K562 (cell line): ENCODE data around the gene ATP6V0C. TPM values are rescaled to one million over a fixed set of nuclear protein-coding genes. Genes with fewer than 3 reads are reported as not detected.

Source experiments
- BHLHE40 ChIP-seq: IDR thresholded peaks from 2 replicates; pipeline ENCODE4 v1.6.1; 2011; ENCODE audit warnings: low read length, improper control_type of control experiment
- EP300 ChIP-seq: IDR thresholded peaks from 2 replicates; pipeline ENCODE4 v1.6.1; 2012; ENCODE audit warnings: low read length, improper control_type of control experiment
- ETS1 ChIP-seq: conservative IDR thresholded peaks from 2 replicates; pipeline ENCODE4 v1.6.1; 2011; ENCODE audit warnings: low read depth, mild to moderate bottlenecking, low read length; ENCODE audit not compliant: control insufficient read depth
- FOS ChIP-seq: IDR thresholded peaks from 3 replicates; pipeline ENCODE4 v1.6.1; 2011; ENCODE audit not compliant: insufficient read length; ENCODE audit errors: extremely low read depth
- MCM5 ChIP-seq: fragments of 450-650 bp; IDR thresholded peaks from 2 replicates; pipeline ENCODE4 v1.6.1; 2016; ENCODE audit warnings: low read depth
- MIER1 ChIP-seq: fragments of 450-650 bp; IDR thresholded peaks from 2 replicates; pipeline ENCODE4 v1.6.1; 2016; ENCODE audit warnings: antibody characterized with exemption, mild to moderate bottlenecking, low read depth
- NCOA6 ChIP-seq: fragments of 450-650 bp; IDR thresholded peaks from 2 replicates; pipeline ENCODE4 v1.6.1; 2017; ENCODE audit warnings: mild to moderate bottlenecking
- NONO ChIP-seq, 2 experiments: fragments of 200-400 bp in 1 of 2; fragments of 450-650 bp in 1 of 2; formaldehyde crosslinking in 1 of 2; IDR thresholded peaks; 2 replicates each; pipeline ENCODE4 v1.6.1; 2017; ENCODE audit warnings: low read depth in 2 of 2, mild to moderate bottlenecking in 2 of 2, moderate library complexity in 2 of 2, low read length in 1 of 2
- PHF20 ChIP-seq: fragments of 450-650 bp; IDR thresholded peaks from 2 replicates; pipeline ENCODE4 v1.6.1; 2018; ENCODE audit not compliant: partially characterized antibody
- POLR2G ChIP-seq: fragments of 200-400 bp; formaldehyde crosslinking; IDR thresholded peaks from 2 replicates; pipeline ENCODE4 v1.6.1; 2017; ENCODE audit warnings: low read depth, mild to moderate bottlenecking, antibody characterized with exemption, low read length, moderate library complexity
- RBM25 ChIP-seq: fragments of 200-400 bp; formaldehyde crosslinking; IDR thresholded peaks from 2 replicates; pipeline ENCODE4 v1.6.1; 2018; ENCODE audit warnings: low read length, low read depth, moderate library complexity; ENCODE audit not compliant: severe bottlenecking
- RCOR1 ChIP-seq, 2 experiments: IDR thresholded peaks; 2 replicates each; pipeline ENCODE4 v1.6.1; 2012; ENCODE audit warnings: low read depth in 2 of 2, low read length in 2 of 2, borderline replicate concordance in 1 of 2, improper control_type of control experiment in 1 of 2
- RFX5 ChIP-seq: IDR thresholded peaks from 2 replicates; pipeline ENCODE4 v1.6.1; 2011; ENCODE audit warnings: low read depth, mild to moderate bottlenecking, improper control_type of control experiment, low read length
- SMARCA5 ChIP-seq: fragments of 450-650 bp; IDR thresholded peaks from 2 replicates; pipeline ENCODE4 v1.6.1; 2016
- SOX6 ChIP-seq: fragments of 450-650 bp; IDR thresholded peaks from 2 replicates; pipeline ENCODE4 v1.6.1; 2014; ENCODE audit warnings: mild to moderate bottlenecking
- TOE1 ChIP-seq, 2 experiments: fragments of 450-650 bp in 1 of 2; sonication (generic) in 1 of 2; formaldehyde crosslinking in 1 of 2; IDR thresholded peaks; 2 replicates each; pipeline versions ENCODE4 v1.7.1 to v1.8.0; 2016 to 2022; ENCODE audit warnings: borderline replicate concordance in 2 of 2, mild to moderate bottlenecking in 2 of 2, antibody characterized with exemption in 1 of 2, inconsistent platforms in 1 of 2, low read depth in 1 of 2, missing genetic modification reagents in 1 of 2, moderate library complexity in 1 of 2
- U2AF1 ChIP-seq: fragments of 200-400 bp; formaldehyde crosslinking; optimal IDR thresholded peaks from 2 replicates; pipeline ENCODE3; 2017; ENCODE audit warnings: mild to moderate bottlenecking, low read depth, low read length, moderate library complexity
- ZBTB11 ChIP-seq, 3 experiments: fragments of 200-800 bp in 1 of 3; fragments of 250-450 bp in 1 of 3; fragments of 450-650 bp in 1 of 3; sonication (Bioruptor Pico) in 1 of 3; sonication (Bioruptor generic) in 1 of 3; formaldehyde crosslinking in 1 of 3; IDR thresholded peaks; 2 replicates each; pipeline versions ENCODE4 v1.6.1 to v1.8.0; 2016 to 2022; ENCODE audit warnings: mild to moderate bottlenecking in 2 of 3, missing genetic modification characterization in 2 of 3, missing compliant biosample characterization in 1 of 3, moderate library complexity in 1 of 3
- ZBTB7A ChIP-seq: IDR thresholded peaks from 2 replicates; pipeline ENCODE4 v1.6.1; 2011; ENCODE audit warnings: low read depth, mild to moderate bottlenecking, low read length, moderate library complexity, borderline replicate concordance; ENCODE audit not compliant: control insufficient read depth
- ZC3H11A ChIP-seq: IDR thresholded peaks from 2 replicates; pipeline ENCODE4 v1.6.1; 2012; ENCODE audit warnings: low read depth, low read length, improper control_type of control experiment
- ZNF175 ChIP-seq: fragments of 200-800 bp; sonication (Bioruptor generic); IDR thresholded peaks from 2 replicates; pipeline ENCODE4 v1.6.1; 2016; ENCODE audit warnings: low read depth, mild to moderate bottlenecking, missing genetic modification characterization, missing compliant biosample characterization
- ZNF311 ChIP-seq: fragments of 250-450 bp; sonication (Bioruptor Pico); IDR thresholded peaks from 2 replicates; pipeline ENCODE4 v1.4.0; 2020; ENCODE audit warnings: mild to moderate bottlenecking, moderate library complexity
- ZNF79 ChIP-seq: fragments of 250-450 bp; sonication (Bioruptor Pico); IDR thresholded peaks from 2 replicates; pipeline ENCODE4 v1.4.0; 2020; ENCODE audit warnings: low read depth, mild to moderate bottlenecking, moderate library complexity
- polyA plus RNA-seq, 8 experiments: library from polyadenylated mRNA; depleted of rRNA in 4 of 8; stranded (reverse) in 5 of 8; unstranded in 3 of 8; fragments of >200 nt; fragmentation: Nextera tagmentation in 2 of 8; fragmentation: Illumina TruSeq in 1 of 8; extraction: Ambion mirVana in 2 of 8; extraction: Trizol in 1 of 8; gene quantifications; 2 replicates each; pipeline versions ENCODE4 v1.2.1 to v1.2.3, GENCODE V29; 2011 to 2014; ENCODE audit warnings: inconsistent platforms in 1 of 8, missing spikeins in 1 of 8
- total RNA-seq, 7 experiments: library from RNA; depleted of rRNA in 6 of 7; stranded (reverse); fragments of >200 nt in 6 of 7; fragmentation: Illumina TruSeq in 2 of 7; extraction: Trizol in 2 of 7; gene quantifications; 2 replicates each; pipeline versions ENCODE4 v1.2.1 to v1.2.3, GENCODE V29; 2011 to 2021; ENCODE audit warnings: low replicate concordance in 1 of 7

ATP6V0C gene
- total and polyA plus RNA-seq, 9 of the 15 experiments (the other 6 are each of a cell fraction or from before 2014, with no cell fraction given), result 2.9 to 228 (median 22.7) TPM

GRCh38 chr16:2537451-2538379 lies 24.0 kb downstream of the ATP6V0C start, which contains the start of gene PDPK1 (continued):
- TF ChIP-seq RBM25 (peak; percentile 87), RCOR1 (IDR thresholded peaks at IDR 0.05; ENCODE audit: borderline replicate concordance in 1 of 2, low read depth in 2 of 2, low read length in 2 of 2) (0 out of 4 replicates have a peak, but pooled peaks of 1 of the 2 experiments have one; percentile 9), ZC3H11A (no peak), TOE1 (IDR thresholded peaks at IDR 0.05; ENCODE audit: borderline replicate concordance) (no peak), TOE1 (CRISPR knock-in tag; IDR thresholded peaks at IDR 0.05; ENCODE audit: borderline replicate concordance, low read depth) (no peak), SOX6 (no peak), PHF20 (peak; percentile 18), BHLHE40 (no peak), SMARCA5 (no peak), NONO (IDR thresholded peaks at IDR 0.05; ENCODE audit: low read depth in 2 of 2, low read length in 1 of 2) (peak; percentile 55 to 93; a peak in 2 of 4 replicates), ETS1 (peak; percentile 44; the same call in 1 of the 2 replicates), ZBTB7A (peak; percentile 90), ZNF175 (CRISPR knock-in tag) (no peak), RFX5 (no peak), NCOA6 (no peak), POLR2G (peak; percentile 82), ZNF79 (no peak), MIER1 (0 out of 2 replicates have a peak, but pooled peaks have one; percentile 11), ZBTB11 (CRISPR knock-in tag; IDR thresholded peaks at IDR 0.05) (peak in 1 of 3 experiments; percentile 62; a peak in 3 of 6 replicates), EP300 (no peak), FOS (peak; percentile 27), MCM5 (no peak), ZNF311 (CRISPR knock-in tag) (no peak), U2AF1 (no peak)
